ENCODE data around the gene MLLT11. TPM values are rescaled to one million over a fixed set of nuclear protein-coding genes. Genes with fewer than 3 reads are reported as not detected.

MLLT11 gene, protein sequence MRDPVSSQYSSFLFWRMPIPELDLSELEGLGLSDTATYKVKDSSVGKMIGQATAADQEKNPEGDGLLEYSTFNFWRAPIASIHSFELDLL
- 99.2 and 101 TPM in 2 replicates for total RNA-seq (2014; rRNA removed; shearing (Covaris generic))

DNA sequence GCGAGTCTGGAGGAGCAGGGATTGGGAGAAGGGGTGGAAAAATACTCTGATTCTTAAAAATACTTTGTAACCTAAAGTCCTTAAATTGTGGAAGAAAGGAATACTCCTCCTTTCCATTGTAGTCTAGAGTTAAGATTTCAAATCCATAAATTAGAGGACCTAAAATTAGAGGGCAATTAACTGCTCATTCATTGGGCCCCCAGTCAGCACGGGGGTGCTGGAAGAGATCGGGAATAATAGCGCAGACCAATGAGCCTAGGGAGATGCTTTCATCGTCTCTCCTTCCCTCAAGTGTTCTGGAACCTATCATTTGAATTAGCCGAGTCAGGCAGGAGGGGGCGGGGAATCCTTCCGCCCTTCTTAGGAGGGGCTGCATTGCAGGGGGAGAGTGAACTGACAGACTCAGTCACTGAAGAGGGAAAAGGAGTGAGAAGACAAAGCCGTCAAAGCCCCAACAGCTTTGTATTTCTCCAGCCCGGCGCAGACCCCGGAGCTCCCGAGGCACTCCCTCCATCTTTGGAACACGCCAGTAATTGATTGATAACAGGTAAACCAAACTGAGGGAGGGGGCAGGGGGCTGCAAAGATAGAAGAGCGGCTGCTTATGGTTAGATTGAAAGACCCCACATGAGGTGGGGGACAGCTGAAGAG is at the start of gene MLLT11:
TSS of gene MLLT11 (plus strand) at position 391 of the 650 bp plus-strand sequence. CDS start 6,828 bp downstream, outside the sequence.
- peak; percentile 91 for DNase-seq (ENCODE audit: low spot score)

DNA sequence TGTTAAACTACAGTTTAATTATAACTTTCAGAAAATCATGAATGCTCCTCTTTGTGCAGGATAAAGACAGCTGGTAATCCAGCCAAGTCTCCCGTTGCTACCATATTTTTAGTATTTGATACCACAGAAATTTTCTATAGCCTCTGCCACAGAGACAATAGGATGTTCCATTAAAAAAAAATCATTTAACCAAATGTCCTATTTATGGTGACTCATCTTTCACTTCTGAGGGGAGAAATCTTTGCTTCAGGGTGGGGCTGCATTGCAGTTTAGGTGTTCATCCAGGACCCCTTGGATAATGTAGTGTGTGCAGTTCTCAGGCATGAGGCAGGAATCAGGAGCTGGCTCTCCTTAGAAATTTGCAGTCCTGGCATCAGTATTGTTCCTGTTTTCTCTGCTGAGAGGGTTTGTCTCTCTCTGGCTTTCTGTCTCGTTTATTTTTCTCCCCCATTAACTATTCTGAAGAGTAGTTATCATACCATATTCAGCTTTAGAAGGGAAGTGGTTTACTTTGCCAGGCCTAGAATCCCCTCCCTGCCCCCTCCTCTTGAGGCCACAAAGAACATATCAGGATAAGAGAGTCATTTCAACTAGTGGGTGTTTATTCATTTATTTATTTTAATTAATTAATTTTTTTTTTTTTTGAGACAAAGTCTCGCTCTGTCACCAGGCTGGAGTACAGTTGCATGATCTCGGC is 48.9 kb upstream of the MLLT11 start:
- no peak for DNase-seq (ENCODE audit: low spot score)

DNA sequence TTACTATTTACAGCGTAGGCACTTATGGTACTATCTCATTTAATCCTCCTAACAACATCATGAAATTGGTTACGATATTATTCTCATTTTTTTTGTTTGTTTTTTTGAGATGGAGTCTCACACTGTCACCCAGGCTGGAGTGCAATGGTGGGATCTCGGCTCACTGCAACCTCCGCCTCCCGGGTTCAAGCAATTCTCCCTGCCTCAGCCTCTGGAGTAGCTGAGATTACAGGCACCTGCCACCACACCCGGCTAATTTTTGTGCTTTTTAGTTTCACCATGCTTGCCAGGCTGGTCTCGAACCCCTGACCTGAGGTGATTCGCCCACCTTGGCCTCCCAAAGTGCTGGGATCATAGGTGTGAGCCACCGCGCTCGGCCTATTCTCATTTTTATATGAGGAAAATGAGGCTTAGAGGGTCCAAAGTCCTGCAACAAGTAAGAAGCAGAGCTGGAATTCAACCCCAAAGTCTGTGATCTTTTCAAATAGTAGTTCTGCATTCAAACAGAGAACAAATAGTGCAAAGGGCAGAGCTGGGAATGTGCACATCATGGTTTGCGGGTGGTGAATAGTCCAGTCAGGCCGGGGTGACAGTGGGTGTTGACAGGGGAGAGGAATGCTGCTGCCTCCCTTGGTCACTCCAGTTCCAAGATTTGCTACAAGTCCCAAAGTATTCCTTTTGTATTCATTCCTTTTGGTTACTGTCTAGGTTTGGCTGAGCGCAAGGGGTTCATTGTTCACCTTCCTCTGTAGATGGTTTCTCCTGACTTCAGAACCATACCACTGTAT is 47.3 kb upstream of the MLLT11 start:
- DNase-seq (ENCODE audit: low spot score), result no peak

DNA sequence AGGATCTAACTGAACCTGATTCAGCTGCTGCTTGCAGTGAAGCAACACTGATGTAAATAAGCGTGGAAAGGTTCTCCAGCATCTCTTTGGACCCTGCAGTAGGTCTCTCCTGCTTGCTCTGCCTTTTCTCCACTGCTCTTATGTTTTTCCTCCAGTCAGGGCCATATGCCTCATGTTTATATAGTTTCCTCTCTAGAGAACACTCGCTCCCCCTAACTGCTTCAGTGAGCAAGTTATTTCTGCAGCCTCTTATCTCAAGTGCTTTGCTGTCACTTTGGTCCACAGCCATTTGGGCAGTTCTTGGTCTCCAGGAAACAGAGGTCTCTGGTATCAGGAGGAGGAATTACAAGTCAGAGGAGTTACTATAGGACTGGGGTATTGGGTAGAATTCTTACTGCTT is 46.7 kb upstream of the MLLT11 start:
- peak; percentile 39 for DNase-seq (ENCODE audit: low spot score)

DNA sequence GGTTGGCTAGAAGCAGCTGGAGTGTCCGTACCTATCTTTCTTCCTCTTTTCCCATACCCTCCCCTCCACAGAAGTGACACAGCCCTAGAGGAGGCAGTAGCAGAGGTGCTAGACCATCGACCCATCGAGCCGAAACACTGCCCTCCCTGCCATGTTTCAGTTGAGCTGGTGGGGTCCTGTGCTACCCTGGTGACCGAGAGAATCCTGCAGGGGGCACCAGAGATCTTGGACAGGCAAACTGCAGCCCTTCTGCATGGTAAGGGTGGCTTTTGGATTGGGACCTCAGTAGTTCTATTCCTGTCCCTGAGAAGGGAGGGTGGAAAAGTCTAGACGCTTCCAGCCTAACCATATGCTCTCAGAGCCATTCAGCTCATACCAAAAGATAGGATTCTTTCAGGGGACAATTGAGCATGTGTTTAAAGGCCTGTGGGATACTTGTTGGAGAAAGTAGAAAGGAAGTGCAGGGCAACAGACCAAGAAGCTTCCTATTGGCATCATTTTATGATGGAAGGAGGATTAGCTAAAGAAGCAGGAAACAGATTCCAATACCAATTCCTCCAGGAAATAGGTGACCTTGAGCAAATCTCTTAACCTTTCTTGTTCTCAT is 35.6 kb upstream of the MLLT11 start:
- DNase-seq (ENCODE audit: low spot score), result peak; percentile 73

DNA sequence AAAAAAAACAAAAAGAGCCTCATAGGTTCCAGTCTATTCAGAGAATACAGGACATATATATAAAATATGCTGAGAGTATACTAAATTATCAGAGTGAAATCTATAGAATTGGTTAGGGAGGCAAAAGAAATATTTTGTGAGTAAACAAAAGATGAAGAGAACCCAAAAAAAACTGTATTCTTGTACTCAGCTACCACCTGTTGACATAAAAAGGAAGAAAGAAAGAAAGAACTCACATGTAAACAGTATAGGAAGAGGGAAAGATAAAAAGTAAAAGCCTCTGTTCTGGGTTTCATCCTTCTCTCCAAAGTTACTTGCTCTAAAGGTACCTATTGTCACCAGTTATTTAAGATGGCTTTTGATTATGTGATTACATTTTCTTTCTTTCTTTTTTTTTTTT is 33.7 kb upstream of the MLLT11 start:
- DNase-seq (ENCODE audit: low spot score), result no peak

DNA sequence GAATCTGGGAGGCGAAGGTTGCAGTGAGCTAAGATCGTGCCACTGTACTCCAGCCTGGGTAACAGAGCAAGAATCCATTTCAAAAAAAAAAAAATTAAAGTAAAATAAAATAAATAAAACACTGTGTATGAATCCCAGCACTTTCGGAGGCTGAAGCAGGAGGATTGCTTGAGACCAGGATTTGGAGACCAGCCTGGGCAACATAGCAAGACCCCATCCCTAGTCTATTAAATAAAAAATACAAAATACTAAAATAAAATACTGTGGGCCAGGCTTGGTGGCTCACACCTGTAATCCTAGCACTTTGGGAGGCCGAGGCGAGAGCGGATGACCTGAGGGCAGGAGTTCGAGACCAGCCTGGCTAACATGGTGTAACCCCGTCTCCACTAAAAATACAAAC is 28.0 kb upstream of the MLLT11 start:
- DNase-seq (ENCODE audit: low spot score), result no peak

DNA sequence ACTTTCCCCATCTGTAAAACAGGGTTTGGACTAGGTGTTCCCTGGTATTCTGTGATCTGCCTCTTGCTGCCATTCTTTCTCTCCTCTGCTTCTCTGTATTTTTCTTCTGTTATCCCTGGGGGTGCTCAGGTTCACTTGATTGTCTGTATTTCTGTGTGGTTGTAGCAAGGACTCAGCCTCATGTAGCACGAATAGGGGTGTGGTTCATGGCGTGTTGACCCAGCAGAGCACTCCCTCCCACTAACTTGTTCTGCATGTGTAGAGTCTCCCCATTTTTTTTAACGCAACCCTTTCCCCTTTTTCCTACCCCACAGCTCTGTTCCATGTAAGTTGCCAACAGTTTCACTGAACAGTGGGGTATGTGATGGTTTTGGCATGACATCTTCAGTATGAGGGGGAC is 25.0 kb upstream of the MLLT11 start:
- no peak for DNase-seq (ENCODE audit: low spot score)

DNA sequence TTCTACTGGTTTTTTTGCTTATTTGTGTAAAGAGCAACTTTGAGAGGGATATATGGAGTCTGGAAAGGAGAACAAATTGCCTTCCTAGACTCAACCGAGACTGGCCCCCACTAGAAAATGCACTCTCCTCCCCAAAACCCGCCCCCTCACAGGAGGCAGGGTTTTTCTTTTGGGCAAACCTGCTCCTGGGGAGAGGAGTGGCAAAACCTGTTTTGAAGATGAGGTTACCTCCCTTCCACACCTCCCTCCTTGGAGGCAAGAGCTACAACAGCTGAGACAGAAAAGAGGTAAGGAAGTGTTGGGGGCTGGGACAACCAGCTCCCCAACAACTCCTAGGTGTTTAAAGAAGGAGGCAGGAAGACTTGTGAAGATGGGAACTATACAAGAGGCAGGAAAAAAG is 23.8 kb upstream of the MLLT11 start, which contains the start of gene BNIPL:
TSS of gene BNIPL (plus strand) at position 231 of the 400 bp plus-strand sequence. CDS start at position 371, 140 bp downstream.
- no peak for DNase-seq (ENCODE audit: low spot score)

DNA sequence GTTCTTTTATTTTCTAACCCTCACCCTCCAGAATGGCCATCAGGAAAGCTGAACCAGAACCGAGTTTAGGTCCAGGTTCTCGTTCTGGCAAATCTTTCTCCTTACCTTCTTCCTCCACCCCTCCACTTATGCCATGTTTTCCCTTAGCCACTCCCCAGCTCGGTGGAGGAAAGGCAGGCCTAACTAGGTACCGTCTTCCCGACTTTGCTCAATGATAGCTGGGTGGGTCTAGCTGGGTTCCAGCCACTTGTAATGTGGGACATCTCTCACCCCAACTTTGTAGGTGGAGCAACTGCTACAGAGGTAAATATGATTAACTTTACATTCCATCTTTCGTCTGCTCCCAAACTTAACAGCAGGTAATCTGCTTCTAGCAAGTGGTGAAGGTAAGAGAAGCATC is 23.2 kb upstream of the MLLT11 start:
- no peak for DNase-seq (ENCODE audit: low spot score)

DNA sequence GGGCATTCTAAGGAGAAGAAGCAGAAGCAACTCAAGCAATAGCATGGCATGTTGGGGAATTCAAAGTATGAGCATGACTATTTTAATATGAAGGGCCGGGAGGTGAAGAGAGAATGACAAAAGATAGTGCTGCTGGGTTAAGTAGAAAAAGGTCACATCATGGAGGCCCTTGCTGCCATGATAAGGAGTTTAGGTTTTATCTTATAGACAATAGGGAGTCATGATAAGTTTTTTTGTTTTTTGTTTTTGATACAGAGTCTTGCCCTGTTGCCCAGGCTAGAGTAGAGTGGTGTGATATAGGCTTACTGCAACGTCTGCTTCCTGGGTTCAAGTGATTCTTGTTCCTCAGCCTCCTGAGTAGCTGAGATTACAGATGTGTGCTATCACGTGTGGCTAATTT is 20.7 kb upstream of the MLLT11 start:
- no peak for DNase-seq (ENCODE audit: low spot score)

DNA sequence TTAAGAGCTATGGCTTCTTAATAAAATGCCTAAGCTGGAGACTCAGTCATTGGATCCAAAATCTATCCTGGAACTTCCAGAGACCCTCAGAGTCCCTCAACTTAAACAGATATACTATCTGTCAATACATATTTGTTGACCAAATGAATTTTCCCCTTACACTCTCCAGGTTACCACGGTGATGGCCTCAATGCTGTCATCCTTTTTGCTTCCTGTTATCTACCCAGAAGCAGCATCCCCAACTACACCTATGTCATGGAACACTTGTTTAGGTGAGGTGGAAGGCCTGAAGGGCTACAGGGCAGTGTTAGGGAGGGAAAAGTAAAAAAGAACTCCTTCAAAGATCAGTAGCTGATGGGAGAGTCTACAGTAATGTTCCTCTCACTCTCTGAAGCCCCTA is 17.0 kb upstream of the MLLT11 start:
- no peak for DNase-seq (ENCODE audit: low spot score)

DNA sequence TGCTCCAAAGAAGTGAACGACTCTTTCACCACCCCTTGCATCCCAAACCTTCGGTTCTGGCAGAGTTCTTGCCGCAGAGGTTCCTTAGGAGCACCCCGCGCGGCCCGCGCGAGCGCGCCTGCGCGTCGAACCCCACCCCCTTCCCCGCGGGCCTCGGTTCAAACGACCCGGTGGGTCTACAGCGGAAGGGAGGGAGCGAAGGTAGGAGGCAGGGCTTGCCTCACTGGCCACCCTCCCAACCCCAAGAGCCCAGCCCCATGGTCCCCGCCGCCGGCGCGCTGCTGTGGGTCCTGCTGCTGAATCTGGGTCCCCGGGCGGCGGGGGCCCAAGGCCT is 12.6 kb upstream of the MLLT11 start, which contains the start of gene C1orf56:
TSS of gene C1orf56 (plus strand) at position 161 of the 334 bp plus-strand sequence. CDS start at position 258, 97 bp downstream.
- peak; percentile 61 for DNase-seq (ENCODE audit: low spot score)

DNA sequence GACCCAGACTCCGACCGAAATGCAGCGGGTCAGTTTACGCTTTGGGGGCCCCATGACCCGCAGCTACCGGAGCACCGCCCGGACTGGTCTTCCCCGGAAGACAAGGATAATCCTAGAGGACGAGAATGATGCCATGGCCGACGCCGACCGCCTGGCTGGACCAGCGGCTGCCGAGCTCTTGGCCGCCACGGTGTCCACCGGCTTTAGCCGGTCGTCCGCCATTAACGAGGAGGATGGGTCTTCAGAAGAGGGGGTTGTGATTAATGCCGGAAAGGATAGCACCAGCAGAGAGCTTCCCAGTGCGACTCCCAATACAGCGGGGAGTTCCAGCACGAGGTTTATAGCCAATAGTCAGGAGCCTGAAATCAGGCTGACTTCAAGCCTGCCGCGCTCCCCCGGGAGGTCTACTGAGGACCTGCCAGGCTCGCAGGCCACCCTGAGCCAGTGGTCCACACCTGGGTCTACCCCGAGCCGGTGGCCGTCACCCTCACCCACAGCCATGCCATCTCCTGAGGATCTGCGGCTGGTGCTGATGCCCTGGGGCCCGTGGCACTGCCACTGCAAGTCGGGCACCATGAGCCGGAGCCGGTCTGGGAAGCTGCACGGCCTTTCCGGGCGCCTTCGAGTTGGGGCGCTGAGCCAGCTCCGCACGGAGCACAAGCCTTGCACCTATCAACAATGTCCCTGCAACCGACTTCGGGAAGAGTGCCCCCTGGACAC is 12.1 kb upstream of the MLLT11 start:
- DNase-seq (ENCODE audit: low spot score), result peak; percentile 78

DNA sequence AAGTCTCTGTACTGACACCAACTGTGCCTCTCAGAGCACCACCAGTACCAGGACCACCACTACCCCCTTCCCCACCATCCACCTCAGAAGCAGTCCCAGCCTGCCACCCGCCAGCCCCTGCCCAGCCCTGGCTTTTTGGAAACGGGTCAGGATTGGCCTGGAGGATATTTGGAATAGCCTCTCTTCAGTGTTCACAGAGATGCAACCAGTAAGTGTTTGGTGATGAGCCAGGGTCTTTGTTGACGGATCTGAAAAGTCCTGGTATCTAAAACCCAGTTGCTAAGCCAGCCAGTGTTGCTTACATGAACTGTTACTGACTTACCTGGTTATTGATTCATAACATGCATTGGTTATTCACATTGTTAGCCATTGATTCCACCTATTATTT is 11.6 kb upstream of the MLLT11 start:
- DNase-seq (ENCODE audit: low spot score), result peak; percentile 35

DNA sequence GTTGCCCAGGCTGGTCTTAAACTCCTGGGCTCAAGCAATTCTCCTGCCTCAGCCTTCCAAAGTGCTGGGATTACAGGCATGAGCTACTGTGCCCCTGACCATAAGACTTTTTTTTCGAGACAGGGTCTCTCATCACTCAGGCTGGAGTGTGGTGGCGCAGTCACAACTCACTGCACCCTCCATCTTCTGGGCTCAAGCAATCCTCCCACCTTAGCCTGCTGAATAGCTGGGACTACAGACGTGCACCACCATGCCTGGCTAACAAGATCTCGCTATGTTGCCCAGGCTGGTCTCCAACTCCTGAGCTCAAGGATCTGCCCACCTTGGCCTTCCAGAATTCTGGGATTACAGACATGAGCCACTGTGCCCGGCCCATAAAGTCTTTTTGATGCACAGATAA is 10.7 kb upstream of the MLLT11 start:
- no peak for DNase-seq (ENCODE audit: low spot score)

DNA sequence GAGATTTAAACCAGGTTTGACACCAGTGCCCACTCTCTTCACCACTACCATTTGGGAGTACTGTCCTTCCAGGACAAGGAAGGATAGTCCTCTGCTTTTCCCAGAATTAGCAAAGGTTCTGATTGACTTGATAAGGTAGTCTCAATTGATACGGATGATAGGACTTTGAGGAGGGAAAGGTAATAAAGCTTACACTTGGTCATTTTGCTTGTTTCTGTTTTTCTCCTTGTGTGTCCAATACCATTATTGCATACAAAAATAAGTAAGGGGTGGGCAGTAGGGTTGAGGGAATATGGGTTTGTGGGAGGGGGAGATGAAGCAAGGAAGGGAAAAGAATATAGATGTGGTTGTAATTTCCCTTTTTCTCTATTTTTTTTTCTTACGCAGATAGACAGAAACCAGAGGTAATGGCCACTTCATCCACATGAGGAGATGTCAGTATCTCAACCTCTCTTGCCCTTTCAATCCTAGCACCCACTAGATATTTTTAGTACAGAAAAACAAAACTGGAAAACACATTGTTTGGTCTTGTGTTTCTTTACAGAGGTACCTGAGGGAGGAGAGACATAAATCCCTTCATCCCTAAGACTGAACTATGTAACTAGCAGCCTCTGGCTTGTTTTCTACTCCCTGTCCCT is 10.0 kb upstream of the MLLT11 start:
- DNase-seq (ENCODE audit: low spot score), result no peak

DNA sequence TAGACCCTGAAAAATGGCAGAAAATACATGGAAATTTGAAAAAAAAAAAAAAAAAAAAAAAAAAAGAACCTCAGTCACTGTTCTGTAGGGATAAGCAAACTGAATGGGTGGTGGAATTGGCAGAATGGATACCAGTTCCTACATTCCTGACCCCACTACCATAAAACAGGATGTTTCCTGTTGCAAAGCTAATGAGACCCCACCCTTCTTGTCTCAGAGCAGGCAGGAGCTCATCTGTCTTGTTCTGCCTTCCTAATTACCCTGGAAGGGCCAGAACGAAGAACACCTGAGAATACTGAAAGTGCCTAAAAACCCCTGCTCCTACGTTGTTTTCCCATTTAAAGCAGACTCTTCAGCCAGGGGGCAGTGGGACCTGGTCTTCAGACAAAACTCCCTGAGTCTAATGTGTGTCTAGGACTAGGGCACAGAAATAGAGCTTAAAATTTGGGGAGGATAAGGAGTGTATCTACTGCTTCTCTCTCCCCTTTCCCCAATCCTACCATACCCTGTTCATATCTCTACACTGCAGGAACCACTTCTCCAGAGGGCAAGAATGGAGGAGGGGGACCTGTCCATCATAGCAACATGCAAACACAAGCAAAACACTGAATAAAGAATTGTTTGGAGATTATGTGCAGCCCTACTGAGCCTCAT is 8.7 kb upstream of the MLLT11 start:
- DNase-seq (ENCODE audit: low spot score), result no peak

DNA sequence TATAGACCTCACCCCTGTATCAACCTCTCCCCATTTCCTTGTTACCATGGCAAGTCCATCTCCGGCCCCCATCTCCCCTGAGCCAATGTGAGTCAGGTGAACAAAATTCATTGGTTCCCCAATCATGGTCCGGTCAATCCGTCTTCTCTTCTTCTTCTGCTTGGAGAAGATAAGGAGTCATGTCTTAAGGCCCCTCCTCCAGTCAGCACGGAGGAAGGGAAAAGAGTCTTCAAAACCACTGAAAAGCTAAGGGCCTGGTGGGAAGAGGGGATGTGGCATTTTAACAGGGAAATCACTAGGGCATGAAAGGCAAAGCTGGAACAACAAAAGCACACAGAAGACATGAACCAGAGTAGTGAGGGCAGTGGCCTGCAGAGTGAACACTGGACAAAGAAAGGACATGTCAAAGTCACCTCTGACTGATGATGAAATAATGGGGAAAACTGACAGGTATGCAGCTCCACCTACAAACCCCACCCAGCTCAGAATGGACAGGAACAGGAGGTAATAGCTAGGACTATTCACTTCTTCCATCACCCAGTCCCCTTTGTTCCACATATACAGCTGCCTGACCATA is 5.1 kb upstream of the MLLT11 start:
- no peak for DNase-seq (ENCODE audit: low spot score)

DNA sequence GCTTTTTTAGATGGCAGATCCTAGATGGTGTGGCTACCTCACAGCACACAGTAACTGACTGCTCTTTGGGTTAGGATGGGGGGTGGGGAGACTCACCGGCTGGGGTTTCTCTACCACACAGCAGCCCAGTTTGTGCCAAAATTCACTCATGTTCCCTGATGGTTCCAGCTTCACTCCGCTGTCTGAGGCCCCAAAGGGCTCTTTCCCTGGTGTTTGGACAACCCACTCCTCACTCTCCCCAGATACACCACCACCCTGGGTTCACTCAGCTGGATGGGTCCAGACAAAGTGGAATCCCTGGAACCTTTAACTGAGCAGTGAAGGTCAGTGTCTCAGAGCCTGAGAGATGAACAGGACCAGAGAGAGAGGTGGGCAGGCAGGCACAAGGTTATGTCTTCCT is 4.6 kb upstream of the MLLT11 start:
- no peak for DNase-seq (ENCODE audit: low spot score)

All from A172 (cell line).